GM12892 (cell line): ENCODE data around the gene RDM1.
"Not testable (repeated sequence)": the region's sequence is repeated elsewhere in the genome, so short reads cannot be mapped to it uniquely, and the experiment has no call there.

Experiments
- DNase-seq: peaks from one replicate; pipeline ENCODE4 v3.0.0; 2011; ENCODE audit not compliant: insufficient read length
- FAIRE-seq: peaks from 2 replicates; lab custom pipeline; 2011; peaks lifted over from hg19 to GRCh38; lab: Jason Lieb, UNC
- POLR2A ChIP-seq: IDR thresholded peaks from 2 replicates; pipeline ENCODE4 v1.6.1; 2011; ENCODE audit warnings: low read depth, low read length, control low read depth
- POLR2AphosphoS5 ChIP-seq: IDR thresholded peaks from 2 replicates; pipeline ENCODE4 v1.6.1; 2011; ENCODE audit warnings: low read depth, low read length, control low read depth
- TAF1 ChIP-seq: IDR thresholded peaks from 2 replicates; pipeline ENCODE4 v1.6.1; 2011; ENCODE audit warnings: low read depth, mild to moderate bottlenecking, control low read depth, low read length, borderline replicate concordance

Gene RDM1

DNA sequence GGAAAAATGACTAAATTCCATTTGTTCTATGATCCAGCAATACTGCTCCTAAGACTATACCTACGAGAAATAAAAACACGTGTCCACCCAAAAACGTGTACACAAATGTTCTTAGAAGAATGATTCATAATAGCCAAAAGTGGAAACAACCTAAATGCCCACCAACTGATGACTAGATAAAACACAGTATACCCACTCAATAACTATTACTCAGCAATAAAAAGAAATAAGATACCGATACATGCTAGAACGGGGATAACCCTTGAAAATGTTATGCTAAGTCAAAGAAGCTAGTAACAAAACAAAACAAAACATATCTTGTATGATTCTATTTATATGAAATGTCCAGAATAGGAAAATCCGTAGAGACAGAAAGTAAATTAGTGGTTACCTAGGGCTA is 33.1 kb upstream of the RDM1 start:
- FAIRE-seq (no peak), DNase-seq (no peak)
- TF ChIP-seq POLR2AphosphoS5 (no peak), POLR2A (no peak), TAF1 (no peak)

DNA sequence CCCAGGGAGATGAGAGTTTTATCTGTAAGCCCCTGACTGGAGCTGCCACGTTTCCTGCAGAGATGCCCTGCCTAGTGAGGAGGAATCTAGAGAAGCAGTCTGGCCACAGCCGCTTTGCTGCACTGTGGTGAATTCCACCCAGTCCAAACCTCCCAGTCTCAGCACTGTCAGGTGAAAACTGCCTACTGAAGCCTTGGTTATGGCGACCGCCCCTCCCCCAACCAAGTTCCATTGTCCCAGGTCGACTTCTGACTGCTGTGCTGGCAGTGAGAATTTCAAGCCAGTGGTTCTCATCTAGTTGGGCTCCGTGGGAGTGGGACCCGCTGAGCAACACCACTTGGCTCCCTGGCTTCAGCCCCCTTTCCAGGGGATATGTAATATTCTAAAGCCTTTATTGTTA is 23.1 kb upstream of the RDM1 start:
- FAIRE-seq = no peak
- TF ChIP-seq POLR2A (no peak), TAF1 (no peak), POLR2AphosphoS5 (no peak)
- DNase-seq = no peak

DNA sequence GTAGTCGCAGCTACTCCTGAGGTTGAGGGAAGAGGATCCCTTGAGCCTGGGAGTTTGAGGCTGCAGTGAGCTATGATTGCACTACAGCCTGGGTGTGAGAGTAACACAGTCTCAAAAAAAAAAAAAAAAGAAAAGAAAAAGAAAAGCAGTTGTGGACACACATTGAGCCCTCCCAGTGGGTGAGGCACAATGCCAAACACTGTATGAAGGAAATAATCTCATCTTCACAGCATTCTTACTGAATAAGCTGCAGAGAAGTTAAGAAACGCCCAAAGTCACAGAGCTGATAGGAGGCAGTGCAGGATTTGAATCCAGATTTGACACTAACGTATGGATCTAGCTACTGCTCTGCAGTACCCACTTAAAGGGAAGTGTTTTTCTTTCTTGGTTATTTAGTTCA is 18.8 kb upstream of the RDM1 start:
- no peak for DNase-seq
- FAIRE-seq = no peak
- TF ChIP-seq POLR2A = no peak

DNA sequence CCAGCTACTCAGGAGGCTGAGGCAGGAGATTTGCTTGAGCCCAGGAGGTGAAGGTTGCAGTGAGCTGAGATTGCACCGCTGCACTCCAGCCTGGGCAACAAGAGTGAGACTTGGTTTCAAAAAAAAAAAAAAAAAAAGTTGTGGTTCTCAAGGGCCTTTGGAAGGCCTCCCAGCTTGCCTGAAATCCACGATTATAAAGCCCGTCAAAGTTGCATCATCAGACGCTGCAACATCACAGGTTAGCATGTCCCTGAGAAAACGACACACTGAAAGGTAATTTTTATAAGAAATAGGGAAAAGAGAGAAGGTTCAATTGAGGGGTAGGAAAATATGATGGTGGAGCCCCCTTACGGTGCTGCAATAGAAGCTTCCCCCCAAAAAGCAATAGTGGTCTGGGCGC is 17.5 kb upstream of the RDM1 start:
- TF ChIP-seq POLR2AphosphoS5 (no peak), TAF1 (no peak), POLR2A (no peak)
- no peak for DNase-seq
- FAIRE-seq = no peak

DNA sequence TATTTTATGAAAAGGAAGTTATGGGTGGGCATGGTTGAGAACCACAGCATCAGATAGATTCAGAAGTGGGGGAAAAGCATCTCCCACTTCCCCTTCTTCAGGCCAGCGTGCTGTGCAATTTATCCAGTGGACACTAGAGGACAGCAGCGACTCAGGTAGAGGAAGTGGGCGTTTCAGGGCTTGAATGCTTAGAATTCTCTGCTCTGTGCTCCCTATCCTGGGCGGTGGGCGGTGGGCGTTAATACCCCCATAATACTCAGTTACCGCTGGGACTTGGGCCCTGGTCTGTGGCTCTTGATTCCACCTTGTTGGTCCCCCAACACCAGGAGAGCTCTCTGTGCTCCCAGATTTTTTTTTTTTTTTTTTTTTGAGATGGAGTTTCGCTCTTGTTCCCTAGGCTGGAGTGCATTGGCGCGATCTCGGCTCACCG is 16.6 kb upstream of the RDM1 start:
- DNase-seq (no peak), FAIRE-seq (no peak)
- TF ChIP-seq TAF1 = no peak

DNA sequence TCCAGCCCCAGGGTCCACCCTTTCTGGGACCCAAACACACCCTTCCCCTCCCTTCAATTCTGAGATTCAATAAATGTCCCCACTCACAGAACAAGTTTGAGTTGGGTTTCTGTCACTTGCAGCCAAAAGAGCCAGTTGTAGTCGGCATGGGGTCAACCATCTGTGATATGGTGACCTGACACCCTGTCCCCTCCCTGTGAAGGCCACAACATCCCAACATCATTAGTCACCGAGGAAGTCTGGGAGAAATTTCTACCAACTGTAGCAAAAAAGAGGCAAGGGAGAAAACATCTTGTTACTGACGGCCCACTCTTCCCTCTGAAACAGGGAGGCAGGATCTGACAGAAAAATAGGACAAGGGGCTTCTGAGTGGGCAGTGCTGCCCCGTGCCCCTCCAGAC is 13.6 kb upstream of the RDM1 start:
- no peak for FAIRE-seq
- no peak for DNase-seq
- TF ChIP-seq TAF1 = no peak
- no peak for TF ChIP-seq POLR2AphosphoS5
- TF ChIP-seq POLR2A = no peak

DNA sequence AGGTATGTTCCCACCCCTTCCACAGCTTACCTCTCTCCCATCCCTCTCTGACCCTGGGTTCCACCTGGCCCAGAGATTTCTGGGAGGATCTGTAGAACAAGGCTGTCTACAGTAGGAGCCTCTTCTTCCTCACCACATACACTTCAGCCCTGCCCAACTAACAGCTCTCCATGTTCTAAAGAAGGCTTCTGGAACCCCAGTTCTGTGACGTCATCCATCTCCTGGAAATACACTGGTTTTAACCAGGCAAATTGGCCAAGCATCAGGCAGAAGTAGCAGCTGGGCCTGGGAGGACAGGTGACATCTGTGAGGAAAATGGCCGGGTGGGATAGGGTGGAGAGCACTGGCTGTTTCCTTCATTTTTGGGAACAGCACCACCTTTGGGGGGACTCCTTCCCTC is 13.0 kb upstream of the RDM1 start, which contains the start of gene LYZL6:
TSS of gene LYZL6 (minus strand) at position 177 of the 400 bp plus-strand sequence. CDS start 4,357 bp downstream, outside the sequence.
- TF ChIP-seq POLR2AphosphoS5 (no peak), POLR2A (no peak), TAF1 (no peak)
- no peak for FAIRE-seq
- no peak for DNase-seq

DNA sequence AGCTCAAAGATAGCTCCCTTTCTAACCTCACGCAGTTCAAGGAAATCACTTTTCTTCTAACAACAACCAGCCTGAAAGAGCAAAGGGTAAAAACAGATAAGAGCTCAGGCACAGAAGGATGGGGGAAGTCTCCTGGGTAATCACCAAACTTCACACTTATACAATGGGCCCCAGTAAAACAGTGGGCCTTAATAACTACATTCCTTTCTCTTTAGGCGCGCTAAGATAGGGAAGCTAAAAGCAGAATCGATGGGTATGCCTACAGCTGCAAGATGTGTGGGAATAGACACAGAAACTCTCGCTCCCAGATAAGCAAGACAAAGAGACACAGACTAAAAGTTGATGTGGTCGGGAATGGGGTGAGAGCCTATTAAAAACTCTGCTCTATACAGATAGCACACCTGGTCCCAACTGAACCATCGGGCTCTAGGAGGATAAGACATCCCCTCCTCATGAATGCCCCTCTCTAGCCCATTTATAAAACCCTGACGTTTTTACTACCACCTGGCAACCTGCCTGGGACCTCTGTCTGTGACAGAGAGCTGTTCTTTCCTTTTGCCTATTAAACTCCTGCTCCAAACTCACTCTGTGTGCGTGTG is 12.1 kb upstream of the RDM1 start:
- no peak for DNase-seq
- TF ChIP-seq POLR2AphosphoS5 (no peak), TAF1 (no peak), POLR2A (no peak)
- FAIRE-seq = no peak

DNA sequence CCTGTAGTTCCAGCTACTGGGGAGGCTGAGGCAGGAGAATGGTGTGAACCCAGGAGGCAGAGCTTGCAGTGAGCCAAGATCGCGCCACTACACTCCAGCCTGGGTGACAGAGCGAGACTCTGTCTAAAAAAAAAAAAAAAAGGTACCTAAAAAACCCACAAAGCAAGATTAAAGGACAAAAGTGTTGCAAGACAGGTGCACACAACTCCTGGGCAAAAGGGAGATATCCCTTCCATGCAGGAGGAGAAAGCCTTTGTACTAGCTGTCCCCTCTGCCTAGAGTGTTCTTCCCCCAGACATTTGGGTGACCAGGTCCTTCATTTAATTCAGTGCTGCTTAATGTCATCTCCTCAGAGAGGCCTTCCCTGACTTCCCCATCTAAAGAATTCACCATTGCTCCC is 7.9 kb upstream of the RDM1 start:
- DNase-seq, FAIRE-seq: not testable (repeated sequence)

DNA sequence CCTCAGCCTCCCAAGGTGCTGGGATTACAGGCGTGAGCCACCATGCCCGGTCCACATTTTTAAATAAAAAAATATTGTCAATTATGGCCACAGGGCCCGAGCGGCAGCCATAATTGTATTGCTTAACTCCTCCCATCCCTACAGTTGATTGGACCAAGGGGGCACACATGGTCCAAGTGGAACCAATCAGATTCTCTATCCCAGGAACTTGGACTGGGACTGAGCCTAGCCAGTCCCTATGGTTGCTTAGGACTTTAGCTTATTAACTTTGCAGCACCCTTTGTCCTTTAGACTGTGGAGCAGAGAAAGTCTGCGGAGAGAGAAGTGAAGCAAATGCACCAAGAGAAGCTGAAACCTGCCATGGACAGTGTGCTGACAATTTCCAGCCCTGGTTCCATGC is 5.5 kb upstream of the RDM1 start:
- TF ChIP-seq TAF1 (no peak), POLR2AphosphoS5 (no peak), POLR2A (no peak)
- FAIRE-seq (no peak), DNase-seq (no peak)

DNA sequence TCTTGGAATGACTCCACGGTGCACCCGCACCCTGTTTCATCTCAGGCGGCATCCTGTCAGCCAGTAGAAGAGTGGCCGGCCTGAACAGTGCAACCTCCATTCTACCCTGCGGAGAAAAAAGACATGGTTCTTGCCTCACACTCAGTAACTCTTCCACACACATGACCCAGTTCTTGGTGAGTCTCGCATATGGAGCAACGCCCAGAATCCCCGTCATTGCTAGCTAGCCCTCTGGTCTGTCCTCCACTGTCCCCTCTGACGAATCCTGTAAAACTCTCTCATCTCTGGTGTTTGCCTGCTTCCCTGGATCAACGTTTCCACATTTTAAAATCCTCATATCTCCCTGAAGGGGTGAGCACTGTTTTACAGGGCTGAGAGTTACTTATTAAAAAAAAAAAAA is 4.2 kb upstream of the RDM1 start:
- no peak for DNase-seq
- TF ChIP-seq POLR2A = no peak
- no peak for TF ChIP-seq POLR2AphosphoS5
- TF ChIP-seq TAF1 = no peak
- no peak for FAIRE-seq

DNA sequence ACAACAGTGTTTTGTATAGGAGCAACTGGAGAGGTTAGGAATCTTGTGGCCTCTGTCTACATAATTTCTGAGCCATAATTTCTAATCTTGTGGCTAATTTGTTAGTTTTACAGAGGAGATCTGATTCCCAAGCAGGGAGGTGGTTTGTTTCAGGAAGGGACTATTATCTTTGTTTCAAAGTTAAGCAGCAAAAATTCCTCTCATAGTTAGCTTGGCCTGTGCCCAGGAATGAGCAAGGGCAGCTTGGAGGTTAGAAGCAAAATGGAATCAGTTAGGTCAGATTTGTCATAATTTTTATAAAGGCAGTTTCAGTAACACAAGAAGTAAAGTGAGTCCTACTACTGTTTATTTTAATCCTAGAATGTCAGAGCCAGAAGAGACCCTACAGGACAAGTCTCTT is 2.0 kb upstream of the RDM1 start:
- DNase-seq (no peak), FAIRE-seq (no peak)
- TF ChIP-seq POLR2A (no peak), POLR2AphosphoS5 (no peak), TAF1 (no peak)
